ENCODE measurements around the gene GARIN5A. TPM values are rescaled to one million over a fixed set of nuclear protein-coding genes. Genes with fewer than 3 reads are reported as not detected.

GARIN5A gene
- total and polyA plus RNA-seq, 11 donors, result 0.51 to 6.4 (median 1.6) TPM

GRCh38 chr19:50490411-50490811 lies 13.8 kb upstream of the GARIN5A start:
- Histone ChIP-seq H3K4me1 (peaks cover 0 to 21% (median 0%) of the 10 kb centered on the region in 12 donors), H3K27me3 (peaks cover 0 to 4% (median 0%) of the 10 kb centered on the region in 9 donors), H3K4me3 (no peak overlapping the region), H3K27ac (no peak overlapping the region), H3K9me3 (no peaks in the 10 kb centered on the region), H3K36me3 (peaks cover 0 to 9% (median 0%) of the 10 kb centered on the region in 9 donors)
- intact Hi-C loops (cut with DNase I), result no loop called here
- 93 to 95% (median 95%) methylated on average over 18 of the region's 18 CpGs for WGBS, 4 donors
- DNase-seq (peak in 3 of 5 donors; percentile 16 to 33 (median 22)), ATAC-seq (no peak)
- TF ChIP-seq CTCF (IDR thresholded peaks at IDR 0.05), result no peak
- no peak for TF ChIP-seq POLR2A (IDR thresholded peaks at IDR 0.05)

- DNase-seq, result peak in 2 of 5 donors; percentile 24 to 37
- Histone ChIP-seq H3K9me3 (no peaks in the 10 kb centered on the region), H3K4me1 (peaks cover 0 to 21% (median 0%) of the 10 kb centered on the region in 12 donors), H3K27ac (no peak overlapping the region), H3K36me3 (peaks cover 0 to 13% (median 0%) of the 10 kb centered on the region in 9 donors), H3K4me3 (no peak overlapping the region), H3K27me3 (peaks cover 0 to 4% (median 0%) of the 10 kb centered on the region in 9 donors)
- no peak for ATAC-seq
- TF ChIP-seq POLR2A (IDR thresholded peaks at IDR 0.05), result no peak
- TF ChIP-seq CTCF (IDR thresholded peaks at IDR 0.05), result no peak
- 52 to 56% (median 54%) methylated on average over 24 of the region's 24 CpGs for WGBS, 4 donors
- intact Hi-C loops (cut with DNase I), result no loop called here
These were observed 12.9 kb upstream of the GARIN5A start for GRCh38 chr19:50489461-50490011.

GRCh38 chr19:50488389-50489194 lies 11.9 kb upstream of the GARIN5A start:
- Histone ChIP-seq H3K27me3 (peaks cover 0 to 4% (median 0%) of the 10 kb centered on the region in 9 donors), H3K27ac (peak overlapping the region in 1 of 12 donors; percentile 55), H3K4me3 (no peak overlapping the region), H3K9me3 (no peaks in the 10 kb centered on the region), H3K36me3 (peaks cover 0 to 19% (median under 1%) of the 10 kb centered on the region in 9 donors), H3K4me1 (peaks cover 0 to 21% (median 0%) of the 10 kb centered on the region in 12 donors)
- TF ChIP-seq CTCF (IDR thresholded peaks at IDR 0.05), result no peak
- DNase-seq (peak in 2 of 5 donors; percentile 15 to 26), ATAC-seq (no peak)
- 44 to 53% (median 45%) methylated on average over 13 of the region's 13 CpGs for WGBS, 4 donors
- intact Hi-C loops (cut with DNase I), result no loop called here

- intact Hi-C loops (cut with DNase I), result no loop called here
- DNase-seq (peak in 1 of 5 donors; percentile 58), ATAC-seq (no peak)
- Histone ChIP-seq H3K9me3 (no peaks in the 10 kb centered on the region), H3K27ac (no peak overlapping the region), H3K4me1 (peaks cover 0 to 17% (median 0%) of the 10 kb centered on the region in 12 donors), H3K27me3 (peaks cover 0 to 4% (median 0%) of the 10 kb centered on the region in 9 donors), H3K4me3 (no peak overlapping the region), H3K36me3 (peaks cover 0 to 33% (median 13%) of the 10 kb centered on the region in 9 donors)
- TF ChIP-seq CTCF (IDR thresholded peaks at IDR 0.05), result peak in 11 of 12 donors; percentile 8 to 45 (median 32)
- no peak for TF ChIP-seq POLR2A (IDR thresholded peaks at IDR 0.05)
- WGBS, 4 donors, result 72 to 82% (median 76%) methylated on average over 18 of the region's 18 CpGs
These were observed 10.3 kb upstream of the GARIN5A start for GRCh38 chr19:50486823-50487515.

Data from heart left ventricle (tissue), 16 donors.